Kidney capillary endothelial cell (primary cell): ENCODE measurements around the gene CNTNAP2.
"Not testable (repeated sequence)": the region's sequence is repeated elsewhere in the genome, so short reads cannot be mapped to it uniquely, and the experiment has no call there.

Source experiments
- DNase-seq: peaks from one replicate; pipeline ENCODE4 v3.0.0-alpha.2; 2018; ENCODE audit warnings: low spot score

The CNTNAP2 gene

GRCh38 chr7:147023440-147023839 is 906.8 kb downstream of the CNTNAP2 start:
- DNase-seq = no peak

GRCh38 chr7:147029953-147030352 is 913.4 kb downstream of the CNTNAP2 start:
- DNase-seq = no peak

- no peak for DNase-seq
Measured at GRCh38 chr7:147033641-147034040, 917.0 kb downstream of the CNTNAP2 start.

GRCh38 chr7:147041438-147041837 is 924.8 kb downstream of the CNTNAP2 start:
- DNase-seq = no peak

- DNase-seq = no peak
Measured at GRCh38 chr7:147044941-147045340, 928.3 kb downstream of the CNTNAP2 start.

GRCh38 chr7:147047696-147048095 is 931.1 kb downstream of the CNTNAP2 start:
- DNase-seq = no peak

GRCh38 chr7:147048864-147049263 is 932.3 kb downstream of the CNTNAP2 start:
- no peak for DNase-seq

GRCh38 chr7:147052818-147053217 is 936.2 kb downstream of the CNTNAP2 start:
- DNase-seq = no peak

GRCh38 chr7:147053746-147054145 is 937.1 kb downstream of the CNTNAP2 start:
- no peak for DNase-seq

GRCh38 chr7:147060070-147060469 is 943.5 kb downstream of the CNTNAP2 start:
- no peak for DNase-seq

GRCh38 chr7:147062897-147063296 is 946.3 kb downstream of the CNTNAP2 start:
- no peak for DNase-seq

GRCh38 chr7:147068842-147069241 is 952.2 kb downstream of the CNTNAP2 start:
- DNase-seq = no peak

GRCh38 chr7:147069771-147070170 is 953.2 kb downstream of the CNTNAP2 start:
- no peak for DNase-seq

- no peak for DNase-seq
Measured at GRCh38 chr7:147070886-147071285, 954.3 kb downstream of the CNTNAP2 start.

GRCh38 chr7:147071536-147071935 is 954.9 kb downstream of the CNTNAP2 start:
- no peak for DNase-seq

GRCh38 chr7:147078312-147078711 is 961.7 kb downstream of the CNTNAP2 start:
- no peak for DNase-seq

- no peak for DNase-seq
Measured at GRCh38 chr7:147079083-147079482, 962.5 kb downstream of the CNTNAP2 start.

GRCh38 chr7:147079921-147080420 is 963.4 kb downstream of the CNTNAP2 start:
- DNase-seq = no peak

GRCh38 chr7:147081117-147081516 is 964.5 kb downstream of the CNTNAP2 start:
- no peak for DNase-seq

GRCh38 chr7:147089051-147089461 is 972.5 kb downstream of the CNTNAP2 start:
- no peak for DNase-seq

- no peak for DNase-seq
Measured at GRCh38 chr7:147089608-147090007, 973.0 kb downstream of the CNTNAP2 start.

- no peak for DNase-seq
Measured at GRCh38 chr7:147096629-147097028, 980.0 kb downstream of the CNTNAP2 start.

GRCh38 chr7:147103224-147103623 is 986.6 kb downstream of the CNTNAP2 start:
- DNase-seq = no peak

GRCh38 chr7:147106746-147107145 is 990.1 kb downstream of the CNTNAP2 start:
- DNase-seq = no peak

- DNase-seq = not testable (repeated sequence)
Measured at GRCh38 chr7:147114525-147114924, 997.9 kb downstream of the CNTNAP2 start.
